Activated CD4-positive, alpha-beta T cell treated with anti-CD3 and anti-CD28 coated beads for 4 hours (primary cell): ENCODE results near the gene IL18BP.

Experiments used
- DNase-seq, 2 donors: peaks; one replicate each; pipeline ENCODE4 v3.0.0-alpha.2; 2020

IL18BP gene

GRCh38 chr11:71997594-71997993 lies 1.1 kb upstream of the IL18BP start:
- no peak for DNase-seq

- DNase-seq = no peak
These were observed 648 bp upstream of the IL18BP start for GRCh38 chr11:71998061-71998460.

DNA sequence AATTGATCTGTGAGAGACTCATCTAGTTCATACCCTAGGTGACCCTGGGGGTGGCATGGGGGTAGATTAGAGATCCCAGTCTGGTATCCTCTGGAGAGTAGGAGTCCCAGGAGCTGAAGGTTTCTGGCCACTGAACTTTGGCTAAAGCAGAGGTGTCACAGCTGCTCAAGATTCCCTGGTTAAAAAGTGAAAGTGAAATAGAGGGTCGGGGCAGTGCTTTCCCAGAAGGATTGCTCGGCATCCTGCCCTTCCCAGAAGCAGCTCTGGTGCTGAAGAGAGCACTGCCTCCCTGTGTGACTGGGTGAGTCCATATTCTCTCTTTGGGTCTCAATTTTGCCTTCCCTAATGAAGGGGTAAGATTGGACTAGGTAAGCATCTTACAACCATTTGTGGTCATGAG lies 653 bp downstream of the IL18BP start:
- no peak for DNase-seq

DNA sequence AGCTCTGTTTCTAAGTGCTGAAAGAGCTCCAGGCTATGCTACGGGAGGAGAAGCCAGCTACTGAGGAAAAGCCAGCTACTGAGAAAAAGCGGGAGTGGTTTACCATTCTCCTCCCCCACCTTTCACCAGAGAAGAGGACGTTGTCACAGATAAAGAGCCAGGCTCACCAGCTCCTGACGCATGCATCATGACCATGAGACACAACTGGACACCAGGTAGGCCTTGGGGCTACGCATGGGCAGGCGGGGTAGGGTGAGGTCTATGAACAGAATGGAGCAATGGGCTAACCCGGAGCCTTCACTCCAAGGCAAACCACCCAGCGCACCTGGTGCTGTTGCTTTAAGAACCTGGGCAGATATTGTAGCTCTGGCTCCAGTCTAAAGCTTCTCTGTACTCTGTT lies 1.1 kb downstream of the IL18BP start:
- no peak for DNase-seq

DNA sequence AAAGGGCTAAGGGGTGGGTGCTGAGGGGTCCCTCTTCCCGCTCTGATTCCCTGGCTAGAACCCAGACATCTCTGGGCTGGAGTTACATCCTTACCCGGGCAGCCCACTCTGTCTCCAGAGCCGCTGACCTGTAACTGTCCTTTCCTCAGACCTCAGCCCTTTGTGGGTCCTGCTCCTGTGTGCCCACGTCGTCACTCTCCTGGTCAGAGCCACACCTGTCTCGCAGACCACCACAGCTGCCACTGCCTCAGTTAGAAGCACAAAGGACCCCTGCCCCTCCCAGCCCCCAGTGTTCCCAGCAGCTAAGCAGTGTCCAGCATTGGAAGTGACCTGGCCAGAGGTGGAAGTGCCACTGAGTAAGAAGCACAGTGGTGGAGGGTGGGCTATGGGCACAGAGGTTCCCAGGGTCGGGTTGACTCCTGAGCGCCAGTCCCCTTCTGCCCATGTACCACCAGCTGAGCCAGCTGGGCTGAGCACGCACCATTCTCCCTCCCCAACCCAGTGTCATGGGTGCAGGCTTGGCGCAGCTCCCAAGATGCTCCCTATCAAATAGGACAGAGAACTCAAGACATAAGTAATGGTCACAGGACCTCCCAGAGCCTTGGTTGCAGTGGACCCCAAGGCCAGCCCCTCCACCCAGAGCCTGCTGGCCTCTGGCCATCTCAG lies 1.6 kb downstream of the IL18BP start:
- no peak for DNase-seq

- no peak for DNase-seq
These were observed 2.6 kb downstream of the IL18BP start for GRCh38 chr11:72001285-72001684.

DNA sequence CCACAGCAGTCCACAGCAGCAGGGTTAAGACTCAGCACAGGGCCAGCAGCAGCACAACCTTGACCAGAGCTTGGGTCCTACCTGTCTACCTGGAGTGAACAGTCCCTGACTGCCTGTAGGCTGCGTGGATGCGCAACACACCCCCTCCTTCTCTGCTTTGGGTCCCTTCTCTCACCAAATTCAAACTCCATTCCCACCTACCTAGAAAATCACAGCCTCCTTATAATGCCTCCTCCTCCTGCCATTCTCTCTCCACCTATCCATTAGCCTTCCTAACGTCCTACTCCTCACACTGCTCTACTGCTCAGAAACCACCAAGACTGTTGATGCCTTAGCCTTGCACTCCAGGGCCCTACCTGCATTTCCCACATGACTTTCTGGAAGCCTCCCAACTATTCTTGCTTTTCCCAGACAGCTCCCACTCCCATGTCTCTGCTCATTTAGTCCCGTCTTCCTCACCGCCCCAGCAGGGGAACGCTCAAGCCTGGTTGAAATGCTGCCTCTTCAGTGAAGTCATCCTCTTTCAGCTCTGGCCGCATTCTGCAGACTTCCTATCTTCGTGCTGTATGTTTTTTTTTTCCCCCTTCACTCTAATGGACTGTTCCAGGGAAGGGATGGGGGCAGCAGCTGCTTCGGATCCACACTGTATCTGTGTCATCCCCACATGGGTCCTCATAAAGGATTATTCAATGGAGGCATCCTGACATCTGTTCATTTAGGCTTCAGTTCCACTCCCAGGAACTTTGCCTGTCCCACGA lies 3.3 kb downstream of the IL18BP start:
- DNase-seq = no peak

- no peak for DNase-seq
These were observed 4.4 kb downstream of the IL18BP start for GRCh38 chr11:72002841-72003775.

GRCh38 chr11:72003776-72004171 lies 5.1 kb downstream of the IL18BP start:
- DNase-seq = no peak

GRCh38 chr11:72004515-72005346 lies 6.0 kb downstream of the IL18BP start:
- no peak for DNase-seq

- no peak for DNase-seq
These were observed 6.9 kb downstream of the IL18BP start for GRCh38 chr11:72005347-72006260.

DNA sequence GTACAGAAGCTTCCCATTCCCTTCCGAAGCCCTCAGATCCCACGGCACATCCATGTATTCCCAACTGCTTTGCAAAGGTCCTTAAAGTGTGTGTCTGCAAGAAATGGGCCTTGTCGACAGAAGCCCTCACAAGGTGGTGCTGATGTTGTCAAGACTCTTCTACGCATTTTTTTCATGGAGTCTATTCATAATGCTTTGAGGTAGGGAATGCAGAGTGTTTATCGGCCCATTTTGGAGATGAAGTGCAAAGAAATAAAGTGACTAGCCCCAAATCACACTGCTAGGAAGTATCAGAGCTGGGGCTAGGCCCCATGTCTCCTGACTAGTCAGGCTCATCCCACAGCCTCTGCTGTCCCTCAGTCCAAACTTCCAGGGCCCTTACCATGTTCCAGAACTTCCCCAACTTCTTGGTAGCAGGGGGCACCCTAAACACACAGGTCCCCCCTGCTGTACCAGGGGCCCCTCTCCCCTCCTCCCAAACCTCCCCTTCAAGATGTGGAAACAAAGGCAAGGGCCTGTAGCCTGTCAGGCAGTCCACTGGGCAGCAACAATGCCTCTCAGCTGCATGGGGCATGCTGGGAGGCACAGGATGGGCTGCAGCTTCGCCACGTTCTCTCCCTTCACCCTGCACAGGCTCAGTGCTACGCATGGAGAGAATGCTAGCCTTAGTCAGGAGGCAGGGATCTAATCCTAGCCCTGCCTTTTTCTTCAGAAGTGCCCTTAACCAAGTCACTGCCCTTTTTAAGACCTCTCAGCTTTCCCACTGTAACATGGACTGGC lies 7.8 kb downstream of the IL18BP start:
- DNase-seq = no peak

DNA sequence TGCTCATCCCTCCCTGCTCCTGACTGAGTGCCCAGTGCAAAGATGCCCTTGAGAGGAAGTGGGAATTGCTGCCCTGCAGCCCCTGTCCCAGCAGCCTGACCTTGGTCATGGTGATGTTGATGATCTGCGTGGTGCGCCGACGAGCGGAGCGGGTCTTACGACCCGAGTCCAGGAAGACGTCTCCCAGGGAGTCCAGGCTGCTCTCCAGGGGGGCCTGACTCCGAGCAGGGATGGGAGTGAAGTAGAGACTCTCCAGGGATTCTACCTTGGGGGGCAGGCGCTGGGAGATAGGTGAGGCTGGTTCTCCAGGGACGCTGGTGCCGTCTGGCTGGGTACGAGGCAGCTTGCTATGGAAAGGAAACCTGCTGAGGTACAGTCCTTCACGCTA lies 8.4 kb downstream of the IL18BP start:
- no peak for DNase-seq

DNA sequence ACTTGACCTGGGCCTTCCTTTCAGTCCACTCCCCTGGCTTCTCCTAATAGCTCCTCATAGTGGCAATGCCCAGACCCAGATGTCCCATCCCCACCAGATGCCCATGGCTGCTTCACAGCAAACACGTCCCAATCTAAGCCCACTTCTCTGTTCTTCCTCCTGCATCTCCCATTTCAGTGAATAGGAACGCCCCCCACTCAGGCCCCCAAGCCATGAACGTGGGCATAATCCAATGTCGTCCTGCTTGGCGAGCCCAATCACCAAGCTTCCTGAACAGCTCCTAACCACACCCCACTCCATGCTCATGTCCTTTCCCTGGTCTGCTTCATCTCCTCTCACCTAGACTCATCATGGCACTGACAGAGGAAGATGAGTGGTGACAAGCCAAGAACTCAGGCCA lies 8.9 kb downstream of the IL18BP start:
- no peak for DNase-seq

DNA sequence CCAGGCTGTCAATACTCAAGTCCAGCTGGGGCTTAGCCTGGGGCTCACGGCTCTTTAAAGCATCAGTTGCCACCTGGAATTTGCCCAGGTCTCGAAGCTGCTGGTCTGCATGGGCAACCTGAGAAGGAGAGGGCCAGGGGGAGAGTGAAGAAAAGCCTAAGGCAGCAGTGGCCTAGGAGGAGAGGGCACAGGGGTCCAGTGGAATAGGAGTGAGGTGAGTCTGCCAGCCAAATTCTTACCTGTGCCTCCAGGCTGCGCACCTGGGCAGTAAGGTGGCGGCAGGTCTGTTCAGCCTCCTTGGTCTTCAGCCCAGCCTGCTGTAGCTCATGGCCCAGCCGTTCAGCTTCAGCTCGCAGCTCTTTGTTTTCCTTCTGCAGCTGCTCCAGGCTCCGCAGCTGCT lies 10.0 kb downstream of the IL18BP start:
- no peak for DNase-seq

DNA sequence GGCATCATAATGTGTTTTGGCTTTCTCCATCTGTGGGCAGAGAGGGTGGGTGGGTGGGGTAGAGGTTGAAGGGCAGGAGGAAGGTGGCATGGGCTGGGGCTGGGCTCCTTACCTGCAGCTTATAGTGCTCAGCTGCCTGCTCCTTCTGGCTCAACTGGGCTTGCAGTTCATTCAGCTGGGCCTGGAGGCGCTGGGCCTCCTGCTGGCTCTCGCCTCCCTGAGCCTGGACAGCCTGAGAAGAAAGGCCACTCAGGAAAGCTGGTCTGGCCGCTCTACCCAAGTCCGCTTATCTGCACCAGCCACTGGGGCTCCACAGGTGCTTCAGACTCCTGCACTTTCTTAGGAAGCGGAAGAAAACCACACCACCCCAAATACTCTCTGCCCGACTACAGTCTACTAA lies 10.4 kb downstream of the IL18BP start:
- no peak for DNase-seq

DNA sequence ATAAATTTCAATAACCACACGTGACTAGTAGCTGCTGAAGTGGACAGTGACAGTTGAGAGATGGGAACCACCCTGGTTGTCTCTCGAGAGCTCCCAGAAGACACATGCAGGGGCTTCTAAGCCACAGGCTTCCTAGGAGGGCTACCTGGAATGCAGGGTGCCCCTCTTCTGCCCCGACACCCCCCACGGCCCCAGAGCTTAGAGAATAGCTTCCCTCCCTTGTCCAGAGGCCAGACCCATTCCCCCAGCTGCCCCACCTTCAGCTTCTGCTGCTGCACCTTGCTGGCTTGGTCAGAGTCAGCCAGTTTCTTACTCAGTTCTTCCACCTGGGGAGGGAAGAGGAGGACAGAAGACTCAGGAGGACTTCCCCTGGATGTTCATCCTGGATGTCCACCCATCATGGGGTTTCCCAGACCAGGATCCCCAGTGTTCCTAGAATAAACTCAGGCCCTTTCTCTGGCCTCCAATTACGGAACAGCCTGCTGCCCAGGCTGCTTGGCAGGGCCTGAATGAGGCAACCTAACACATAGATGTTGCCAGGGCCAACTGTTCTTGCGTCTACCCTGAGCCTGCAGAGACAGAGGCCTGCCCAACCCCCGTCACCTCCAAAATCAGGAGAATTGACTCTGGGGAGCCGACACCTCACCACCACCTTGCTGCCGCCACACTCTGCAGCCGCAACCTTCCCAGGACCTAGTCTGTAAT lies 12.0 kb downstream of the IL18BP start:
- no peak for DNase-seq

DNA sequence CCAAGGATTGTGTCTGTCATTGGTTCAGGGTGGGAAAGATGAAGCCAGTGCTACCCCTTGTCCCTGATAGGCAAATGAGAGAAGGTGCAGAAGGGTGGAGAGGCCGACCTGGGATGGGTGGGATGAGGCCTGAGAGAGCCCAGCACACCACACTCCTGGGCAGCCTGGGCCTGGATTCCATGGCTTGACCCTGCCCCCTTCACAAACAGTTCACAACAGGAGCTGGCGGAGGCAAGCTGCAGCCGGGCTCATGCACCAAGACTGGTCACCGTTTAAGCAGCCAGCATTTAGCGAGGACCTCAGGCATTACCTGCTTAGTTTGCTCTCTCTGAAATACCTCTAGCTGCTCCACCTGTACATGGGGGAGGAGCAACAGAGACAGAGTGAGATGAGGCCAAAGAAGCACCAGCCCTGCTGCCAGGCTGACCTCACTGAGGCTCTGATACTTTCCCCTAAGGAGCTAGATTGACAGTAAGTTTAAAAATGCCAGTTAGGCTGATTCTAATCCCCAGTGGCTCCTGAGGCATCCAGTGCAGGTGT lies 13.5 kb downstream of the IL18BP start:
- DNase-seq = no peak

DNA sequence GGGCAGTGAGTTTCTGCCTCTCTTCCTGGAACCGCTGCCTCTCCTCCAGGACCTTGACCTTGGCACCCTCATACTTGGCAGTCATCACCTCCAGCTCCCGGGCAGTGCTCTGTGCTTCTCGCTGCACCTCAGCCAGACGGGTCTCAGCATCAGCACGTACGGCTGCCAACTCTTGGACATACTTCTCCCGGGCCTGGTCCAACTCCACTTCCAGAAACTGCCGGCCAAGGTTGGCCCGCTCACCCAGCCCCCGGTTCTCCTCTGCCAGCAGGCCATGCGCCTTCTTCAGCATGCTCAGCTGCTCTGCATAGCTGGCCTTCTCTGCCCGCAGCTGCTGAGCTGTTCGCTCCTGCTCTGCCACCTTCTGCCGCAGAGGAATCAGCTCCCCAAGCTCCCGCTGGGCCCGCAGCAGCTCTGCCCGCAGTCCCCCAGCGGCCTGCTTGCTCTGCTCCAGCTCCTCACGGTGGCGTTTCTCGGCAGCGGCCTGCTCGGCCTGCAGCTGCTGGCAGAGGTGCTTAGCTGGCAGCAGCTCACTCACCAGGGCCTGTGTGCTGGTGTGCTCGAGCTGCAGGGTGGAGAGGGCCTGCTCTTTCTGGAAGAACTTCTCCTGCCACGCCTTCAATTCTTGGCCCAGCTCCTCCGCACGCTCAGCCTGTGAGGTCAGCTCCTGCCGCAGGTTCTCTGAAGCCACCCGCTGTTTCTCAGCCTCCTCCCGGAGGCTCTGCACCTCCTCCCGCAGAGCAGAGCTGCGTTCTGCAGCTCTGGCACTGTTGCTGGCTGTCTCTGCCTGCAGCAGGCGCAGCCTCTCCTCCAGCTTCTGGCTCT lies 14.4 kb downstream of the IL18BP start:
- no peak for DNase-seq
